T-cell (primary cell): Measurements from ENCODE around the gene ZNF83. TPM values are rescaled to one million over a fixed set of nuclear protein-coding genes. Genes with fewer than 3 reads are reported as not detected.
"Not testable (repeated sequence)": the region's sequence is repeated elsewhere in the genome, so short reads cannot be mapped to it uniquely, and the experiment has no call there.

Experiments
- ATAC-seq, 4 experiments: fragments of 200-7000 bp in 3 of 4; fragments of 150-1000 bp in 1 of 4; cut with Tn5 transposase; replicated peaks in 1 of 4; 1 replicate in 3 of 4; 2 replicates in 1 of 4; pipeline ENCODE4 v1.10.0; 2021; ENCODE audit warnings: moderate library complexity in 3 of 4, mild to moderate bottlenecking in 2 of 4, moderate number of reproducible peaks in 1 of 4
- CTCF ChIA-PET, 2 donors: fragments of 300-600 bp; sonication (Branson Sonifier 250); formaldehyde crosslinking; loops; one replicate each; lab custom pipeline; 2022; ENCODE audit warnings: antibody characterized with exemption in 2 of 2; lab: Charles Lee
- POLR2A ChIA-PET, 2 donors: fragments of 300-600 bp; sonication (Branson Sonifier 250); formaldehyde crosslinking; loops; one replicate each; lab custom pipeline; 2022; ENCODE audit warnings: antibody characterized with exemption in 2 of 2; lab: Charles Lee
- DNase-seq, 35 experiments: peaks; one replicate each; pipeline versions ENCODE4 v3.0.0 to v3.0.0-alpha.2; 2013 to 2023
- H3K27ac ChIP-seq: one replicate; pipeline ENCODE4 v1.5.1; 2013; ENCODE audit warnings: low read length
- H3K27me3 ChIP-seq, 2 experiments: replicated peaks in 1 of 2; 1 replicate in 1 of 2; 2 replicates in 1 of 2; pipeline versions ENCODE4 v1.6.1 to v1.7.0; 2013; ENCODE audit warnings: low read length in 1 of 2, mixed read lengths in 1 of 2; ENCODE audit not compliant: control insufficient read depth in 2 of 2, insufficient read depth in 2 of 2; ENCODE audit errors: extremely low read depth in 1 of 2
- H3K36me3 ChIP-seq, 2 donors: 1 replicate in 1 of 2; 2 replicates in 1 of 2; pipeline versions ENCODE4 v1.6.1 to v1.7.0; 2013; ENCODE audit warnings: low read length in 1 of 2; ENCODE audit not compliant: control insufficient read depth in 2 of 2, insufficient read depth in 1 of 2; ENCODE audit errors: extremely low read depth in 1 of 2
- H3K4me1 ChIP-seq, 2 experiments: 1 replicate in 1 of 2; 2 replicates in 1 of 2; pipeline versions ENCODE4 v1.6.1 to v1.7.0; 2013; ENCODE audit warnings: low read length in 2 of 2, mixed read lengths in 1 of 2; ENCODE audit not compliant: insufficient read depth in 2 of 2, control insufficient read depth in 1 of 2; ENCODE audit errors: extremely low read depth in 1 of 2
- H3K4me3 ChIP-seq, 2 donors: 1 replicate in 1 of 2; 2 replicates in 1 of 2; pipeline versions ENCODE4 v1.5.1 to v1.7.0; 2013; ENCODE audit warnings: mild to moderate bottlenecking in 2 of 2, low read length in 1 of 2, moderate library complexity in 1 of 2; ENCODE audit not compliant: control insufficient read depth in 1 of 2; ENCODE audit errors: extremely low read depth in 1 of 2
- H3K9me3 ChIP-seq: 2 replicates; pipeline ENCODE4 v1.7.0; 2013
- H3K27ac Mint-ChIP-seq, 2 donors: one replicate each; pipeline ENCODE4 v1.8.0; 2020 to 2021; ENCODE audit warnings: mild to moderate bottlenecking in 2 of 2, mixed read lengths in 2 of 2
- H3K27me3 Mint-ChIP-seq, 2 donors: one replicate each; pipeline ENCODE4 v1.8.0; 2021 to 2022; ENCODE audit warnings: mixed read lengths in 2 of 2
- H3K36me3 Mint-ChIP-seq: one replicate; pipeline ENCODE4 v1.8.0; 2021; ENCODE audit warnings: mixed read lengths
- H3K4me1 Mint-ChIP-seq, 3 donors: one replicate each; pipeline ENCODE4 v1.8.0; 2020 to 2022; ENCODE audit warnings: mixed read lengths in 3 of 3, mild to moderate bottlenecking in 1 of 3
- H3K4me3 Mint-ChIP-seq, 3 donors: one replicate each; pipeline ENCODE4 v1.8.0; 2020 to 2022; ENCODE audit warnings: mild to moderate bottlenecking in 3 of 3, mixed read lengths in 3 of 3, moderate library complexity in 3 of 3
- H3K9me3 Mint-ChIP-seq, 3 donors: one replicate each; pipeline ENCODE4 v1.8.0; 2020 to 2022; ENCODE audit warnings: mixed read lengths in 3 of 3
- WGBS: methylation state at CpG from one replicate; pipeline ENCODE4 v1.1.5; 2013; ENCODE audit warnings: missing lambda C conversion rate; ENCODE audit not compliant: insufficient coverage; 5-methylcytosine and 5-hydroxymethylcytosine counted together
- total RNA-seq, 35 experiments: library from RNA in 6 of 35; stranded (reverse) in 6 of 35; fragments of 120-200 nt in 1 of 35; gene quantifications; one replicate each; pipeline versions ENCODE4 v1.2.1 to v1.2.4 and lab custom pipeline; 2013 to 2026

Gene ZNF83
- total RNA-seq (10 to 100 TPM; 63.9 to 99.4 (median 84.6) TPM), total RNA-seq (lab: John Stamatoyannopoulos, UW) (8.1 to 165 (median 68.4) reads per million in 29 experiments)
- 93.8 TPM for total RNA-seq (2013)

DNA sequence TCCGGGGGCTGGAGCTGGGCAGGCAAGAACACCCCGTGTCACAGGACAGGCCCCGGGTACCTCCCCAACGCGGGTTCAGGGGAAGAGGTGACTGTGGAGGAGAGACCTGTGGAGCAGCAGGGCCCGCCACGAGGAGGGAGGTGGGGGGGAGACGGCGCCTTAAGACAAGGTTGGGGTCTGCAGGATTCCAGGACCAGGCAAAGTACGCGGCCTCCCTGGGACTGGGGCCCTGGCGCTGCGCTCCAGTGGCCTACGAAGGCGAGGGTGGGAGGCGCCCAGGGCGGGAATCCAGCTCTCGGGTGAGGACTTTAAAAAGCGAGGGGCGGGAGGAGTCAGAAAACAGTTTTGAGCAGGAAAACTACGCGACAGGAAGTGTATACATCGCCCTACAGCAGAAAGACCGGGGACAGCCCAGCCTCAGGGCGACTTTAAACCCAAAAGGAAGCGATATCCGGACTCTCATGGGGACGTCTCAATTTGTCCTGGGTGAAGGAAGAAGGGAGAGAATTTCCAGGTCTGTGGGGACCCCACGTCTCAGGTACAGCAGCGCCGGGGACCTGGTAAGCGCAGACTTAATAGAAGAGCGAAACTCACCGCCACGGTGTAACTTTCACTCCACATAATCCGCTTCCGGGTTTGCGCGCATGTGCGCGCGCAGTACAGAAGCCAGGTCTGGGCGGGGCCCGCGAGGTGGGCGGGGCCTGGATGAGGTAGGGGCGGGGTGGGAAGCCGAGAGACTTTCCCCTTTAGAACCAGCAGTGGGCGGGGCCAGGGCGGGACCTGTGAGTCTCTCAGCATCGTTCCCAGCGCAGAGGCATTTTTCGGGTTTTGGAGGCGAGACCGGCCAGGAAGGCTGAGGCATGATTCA lies at the start of gene ZNF83:
Gene ZNF83, minus strand, starts transcription at position 638 of the 868 bp plus-strand sequence.
- peaks cover 2 to 11% of the 10 kb centered on the region in 2 donors for H3K36me3 ChIP-seq
- peak within 1 kb of the TSS; percentile 85 for H3K27ac ChIP-seq
- 2% methylated on average over 43 of the region's 55 CpGs for WGBS
- Mint-ChIP-seq H3K36me3 (peaks cover 32% of the 10 kb centered on the region), H3K4me3 (peak within 1 kb of the TSS; percentile 89 to 98 (median 95)), H3K27me3 (no peaks in the 10 kb centered on the region), H3K27ac (peak within 1 kb of the TSS; percentile 93 to 97), H3K4me1 (peaks cover 18 to 26% (median 24%) of the 10 kb centered on the region in 3 donors), H3K9me3 (peaks cover 3 to 19% (median 9%) of the 10 kb centered on the region in 3 donors)
- ChIA-PET POLR2A (interaction anchor here in 1 of 2 donors (0.7 kb wide), 1 partner anchor 328 kb away, joined by 3 read pairs; no protein-coding TSS in a partner anchor), CTCF (no interaction called here)
- H3K27me3 ChIP-seq: no peaks in the 10 kb centered on the region
- peaks cover 2 to 24% of the 10 kb centered on the region in 2 experiments for H3K4me1 ChIP-seq
- ATAC-seq (peak; percentile 90 to 94 (median 92)), DNase-seq (peak; percentile 79 to 99 (median 95))
- no peaks in the 10 kb centered on the region for H3K9me3 ChIP-seq
- H3K4me3 ChIP-seq: peak within 1 kb of the TSS; percentile 92 to 93

DNA sequence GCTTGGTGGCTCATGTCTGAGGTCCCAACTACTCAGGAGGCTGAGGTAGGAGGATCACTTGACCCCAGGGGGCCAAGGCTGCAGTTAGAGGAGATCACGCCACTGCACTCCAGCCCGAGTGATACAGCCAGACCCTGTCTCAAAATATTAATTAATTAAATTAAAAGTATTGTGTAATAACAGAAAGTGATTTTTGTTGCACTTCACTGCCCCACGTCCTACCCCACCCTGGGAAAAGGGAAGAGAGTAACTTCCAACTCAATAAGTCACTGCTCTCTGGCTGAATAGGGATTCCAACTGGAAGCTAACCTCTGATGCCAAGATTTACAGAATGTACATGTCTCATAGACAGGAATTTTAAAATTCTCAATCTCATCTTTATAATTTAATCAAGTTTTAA lies 49.5 kb upstream of the ZNF83 start:
- H3K36me3 Mint-ChIP-seq: peaks cover 16% of the 10 kb centered on the region

DNA sequence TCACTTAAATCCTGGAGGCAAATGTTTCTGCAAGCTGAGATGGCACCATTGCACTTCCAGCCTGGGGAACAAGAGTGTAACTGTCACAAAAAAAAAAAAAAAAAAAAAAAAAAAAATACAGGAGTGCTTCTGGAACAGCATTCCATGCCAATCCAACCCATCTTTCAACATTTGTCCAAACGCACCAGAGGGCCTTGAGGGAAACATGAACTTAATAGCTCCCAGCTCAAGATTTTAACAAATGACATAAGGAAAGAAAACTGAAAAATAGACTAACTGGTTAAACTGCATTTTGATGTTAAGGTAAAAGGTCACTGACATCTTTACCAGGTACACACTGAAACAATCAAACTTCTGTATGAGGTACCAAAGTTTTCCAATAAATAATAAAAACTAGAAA lies 47.7 kb upstream of the ZNF83 start:
- CTCF ChIA-PET: no interaction called here
- POLR2A ChIA-PET: interaction anchor here in 1 of 2 donors (0.6 kb wide), 1 partner anchor 508 kb away, joined by 4 read pairs; no protein-coding TSS in a partner anchor
- H3K4me3 Mint-ChIP-seq: no peak overlapping the region
- Histone ChIP-seq H3K4me3 (no peak overlapping the region), H3K9me3 (no peaks in the 10 kb centered on the region), H3K36me3 (peaks cover 2 to 3% of the 10 kb centered on the region in 2 donors), H3K27me3 (no peaks in the 10 kb centered on the region), H3K4me1 (peaks cover 7 to 21% of the 10 kb centered on the region in 2 experiments), H3K27ac (no peak overlapping the region)
- H3K9me3 Mint-ChIP-seq: no peaks in the 10 kb centered on the region
- WGBS: no CpG with 5 or more reads among the region's 1 CpG
- H3K36me3 Mint-ChIP-seq: peaks cover 21% of the 10 kb centered on the region
- H3K27ac Mint-ChIP-seq: no peak overlapping the region
- no peaks in the 10 kb centered on the region for H3K27me3 Mint-ChIP-seq
- peaks cover 36 to 41% (median 39%) of the 10 kb centered on the region in 3 donors for H3K4me1 Mint-ChIP-seq
- no peak for DNase-seq
- ATAC-seq: no peak

More for the DNA sequence above, 49.5 kb upstream of the ZNF83 start:
- peaks cover 11 to 26% of the 10 kb centered on the region in 2 experiments for H3K4me1 ChIP-seq
- peaks cover 37 to 45% (median 40%) of the 10 kb centered on the region in 3 donors for H3K4me1 Mint-ChIP-seq
- H3K4me3 ChIP-seq: no peak overlapping the region
- H3K9me3 Mint-ChIP-seq: no peaks in the 10 kb centered on the region
- H3K4me3 Mint-ChIP-seq: no peak overlapping the region
- H3K27ac Mint-ChIP-seq: no peak overlapping the region
- H3K27me3 Mint-ChIP-seq: no peaks in the 10 kb centered on the region
- no peaks in the 10 kb centered on the region for H3K9me3 ChIP-seq
- no peak overlapping the region for H3K27ac ChIP-seq
- CTCF ChIA-PET: interaction anchor here in 1 of 2 donors (0.6 kb wide), 1 partner anchor 120 kb away, joined by 7 read pairs; no protein-coding TSS in a partner anchor
- no peaks in the 10 kb centered on the region for H3K27me3 ChIP-seq
- POLR2A ChIA-PET: no interaction called here
- DNase-seq: no peak
- peaks cover 2 to 3% of the 10 kb centered on the region in 2 donors for H3K36me3 ChIP-seq
- no CpG with 5 or more reads among the region's 3 CpGs for WGBS
- no peak for ATAC-seq

DNA sequence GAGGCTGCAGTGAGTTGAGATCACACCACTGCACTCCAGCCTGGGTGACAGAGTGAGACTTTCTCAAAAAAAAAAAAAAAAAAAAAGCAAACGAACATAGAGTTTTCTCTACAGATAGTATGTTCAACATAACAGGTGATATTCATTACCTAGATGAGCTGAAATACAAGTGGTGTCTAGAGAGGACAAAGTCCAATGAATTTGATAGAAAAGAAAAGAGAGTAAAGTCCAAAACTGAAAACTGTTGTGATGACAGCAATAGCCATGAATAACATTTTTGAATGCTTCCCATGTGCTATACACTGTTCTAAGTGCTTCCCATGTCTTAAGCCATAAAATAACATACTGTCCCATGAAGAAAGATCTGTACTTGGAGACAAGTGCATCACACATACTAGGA lies 43.1 kb upstream of the ZNF83 start:
- DNase-seq, CTCF ChIA-PET, H3K9me3 Mint-ChIP-seq, H3K4me1 ChIP-seq, H3K4me3 Mint-ChIP-seq, H3K27ac Mint-ChIP-seq, H3K27ac ChIP-seq, H3K27me3 Mint-ChIP-seq, POLR2A ChIA-PET, H3K4me3 ChIP-seq, H3K36me3 ChIP-seq, ATAC-seq, H3K27me3 ChIP-seq, H3K9me3 ChIP-seq: not testable (repeated sequence)
- Mint-ChIP-seq H3K36me3 (peaks cover 43% of the 10 kb centered on the region), H3K4me1 (peaks cover 23 to 26% (median 24%) of the 10 kb centered on the region in 3 donors)
- WGBS: no CpG with 5 or more reads among the region's 1 CpG

DNA sequence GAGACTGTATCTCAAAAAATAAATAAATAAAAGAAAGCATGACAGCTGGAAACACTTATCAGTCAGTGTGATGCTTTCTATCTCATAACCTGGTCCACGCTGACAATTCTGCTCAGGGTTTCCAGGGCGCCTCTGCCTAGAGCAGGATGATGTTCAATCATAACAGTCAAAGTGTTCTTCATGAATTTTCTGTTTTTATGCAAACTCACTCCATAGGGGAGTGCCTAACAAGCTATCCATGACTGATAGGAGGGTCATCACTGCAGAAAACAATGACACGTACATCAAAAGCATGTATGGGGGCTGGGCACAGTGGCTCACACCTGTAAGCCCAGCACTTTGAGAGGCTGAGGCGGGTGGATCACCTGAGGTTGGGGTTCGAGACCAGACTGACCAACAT lies 41.4 kb upstream of the ZNF83 start:
- Histone ChIP-seq H3K36me3 (peaks cover 2 to 3% of the 10 kb centered on the region in 2 donors), H3K9me3 (no peaks in the 10 kb centered on the region), H3K27ac (no peak overlapping the region), H3K27me3 (no peaks in the 10 kb centered on the region), H3K4me3 (no peak overlapping the region), H3K4me1 (peaks cover 0 to 2% of the 10 kb centered on the region in 2 experiments)
- POLR2A ChIA-PET: no interaction called here
- Mint-ChIP-seq H3K4me3 (no peak overlapping the region), H3K9me3 (peaks cover 0 to 10% (median 2%) of the 10 kb centered on the region in 3 donors), H3K27me3 (no peaks in the 10 kb centered on the region), H3K36me3 (peaks cover 48% of the 10 kb centered on the region), H3K4me1 (peaks cover 25 to 32% (median 25%) of the 10 kb centered on the region in 3 donors), H3K27ac (peak overlapping the region in 1 of 2 donors; percentile 48)
- no peak for DNase-seq
- WGBS: 93% methylated on average over 5 of the region's 5 CpGs
- CTCF ChIA-PET: no interaction called here
- ATAC-seq: no peak

DNA sequence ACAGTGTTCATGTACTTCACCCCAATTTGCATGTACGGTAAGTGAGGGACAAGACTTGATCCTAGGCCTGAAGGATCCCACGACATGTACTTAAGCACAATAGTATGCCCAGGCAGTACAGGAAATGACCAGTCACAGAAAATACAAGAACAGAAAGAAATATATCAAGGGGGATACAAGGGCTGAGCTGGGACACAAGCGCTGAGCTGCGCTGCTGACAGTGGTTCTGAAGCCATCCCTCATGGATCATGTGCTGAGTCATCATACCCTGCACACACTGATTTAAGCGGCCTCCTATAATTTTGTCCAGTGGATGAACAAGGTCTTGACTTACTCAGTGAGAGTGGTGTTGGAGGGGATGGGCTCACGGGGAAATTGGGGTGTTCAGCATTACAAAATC lies 37.1 kb upstream of the ZNF83 start:
- H3K4me3 ChIP-seq, ATAC-seq, H3K27me3 Mint-ChIP-seq, H3K9me3 ChIP-seq, H3K27ac Mint-ChIP-seq, DNase-seq, H3K4me3 Mint-ChIP-seq, H3K27ac ChIP-seq, CTCF ChIA-PET, H3K27me3 ChIP-seq, H3K9me3 Mint-ChIP-seq, H3K36me3 ChIP-seq, H3K4me1 ChIP-seq, POLR2A ChIA-PET: not testable (repeated sequence)
- Mint-ChIP-seq H3K4me1 (peaks cover 32 to 38% (median 34%) of the 10 kb centered on the region in 3 donors), H3K36me3 (peaks cover 59% of the 10 kb centered on the region)
- WGBS: 97% methylated on average over 5 of the region's 6 CpGs
